Fibroblast of lung (primary cell): Measurements from ENCODE around the gene MAPT. TPM values are rescaled to one million over a fixed set of nuclear protein-coding genes. Genes with fewer than 3 reads are reported as not detected.

Experiments
- DNase-seq, 2 donors: peaks; one replicate each; pipeline versions ENCODE4 v3.0.0 to v3.0.0-alpha.2; 2010; ENCODE audit warnings: low read depth in 2 of 2
- H2AFZ ChIP-seq: 2 replicates; pipeline ENCODE4 v1.5.1; 2012; ENCODE audit warnings: low read length, control low read depth, inconsistent platforms
- H3K27ac ChIP-seq: 2 replicates; pipeline ENCODE4 v1.5.1; 2011; ENCODE audit warnings: low read length, control low read depth; ENCODE audit not compliant: insufficient read depth
- H3K27me3 ChIP-seq: 2 replicates; pipeline ENCODE4 v1.5.1; 2011; ENCODE audit warnings: mild to moderate bottlenecking, low read length; ENCODE audit not compliant: control insufficient read depth, insufficient read depth
- H3K36me3 ChIP-seq: 2 replicates; pipeline ENCODE4 v1.5.1; 2011; ENCODE audit warnings: low read length; ENCODE audit not compliant: control insufficient read depth, insufficient read depth
- H3K4me1 ChIP-seq: 2 replicates; pipeline ENCODE4 v1.5.1; 2011; ENCODE audit warnings: low read length; ENCODE audit not compliant: control insufficient read depth, insufficient read depth; ENCODE audit errors: extremely low read depth
- H3K4me2 ChIP-seq: 2 replicates; pipeline ENCODE4 v1.5.1; 2011; ENCODE audit warnings: low read length, control low read depth; ENCODE audit not compliant: insufficient read depth; ENCODE audit errors: extremely low read depth
- H3K4me3 ChIP-seq, 4 experiments: fragments of 200-600 bp in 1 of 4; sonication (generic) in 1 of 4; replicated peaks in 1 of 4; 2 replicates each; pipeline ENCODE4 v1.5.1; 2011 to 2016; ENCODE audit warnings: low read length in 4 of 4, low read depth in 3 of 4, mild to moderate bottlenecking in 3 of 4, control low read depth in 2 of 4, inconsistent platforms in 1 of 4, mixed read lengths in 1 of 4; ENCODE audit not compliant: insufficient read depth in 1 of 4; ENCODE audit errors: control extremely low read depth in 1 of 4
- H3K79me2 ChIP-seq: 2 replicates; pipeline ENCODE4 v1.5.1; 2012; ENCODE audit warnings: mild to moderate bottlenecking, low read length, inconsistent platforms; ENCODE audit not compliant: control insufficient read depth, insufficient read depth
- H3K9ac ChIP-seq: 2 replicates; pipeline ENCODE4 v1.5.1; 2011; ENCODE audit warnings: mild to moderate bottlenecking, low read length, control low read depth; ENCODE audit not compliant: insufficient read depth
- H3K9me3 ChIP-seq: 2 replicates; pipeline ENCODE4 v1.5.1; 2012; ENCODE audit warnings: low read depth, low read length; ENCODE audit not compliant: control insufficient read depth, insufficient read depth
- H4K20me1 ChIP-seq: 2 replicates; pipeline ENCODE4 v1.5.1; 2011; ENCODE audit warnings: low read length; ENCODE audit not compliant: control insufficient read depth, insufficient read depth; ENCODE audit errors: extremely low read depth
- CTCF ChIP-seq, 2 donors: IDR thresholded peaks in 1 of 2; conservative IDR thresholded peaks in 1 of 2; 1 replicate in 1 of 2; 2 replicates in 1 of 2; pipeline ENCODE4 v1.5.1; 2011 to 2012; ENCODE audit warnings: low read length in 2 of 2, control low read depth in 1 of 2, inconsistent platforms in 1 of 2, low read depth in 1 of 2, mild to moderate bottlenecking in 1 of 2
- EZH2 ChIP-seq: IDR thresholded peaks from 2 replicates; pipeline ENCODE4 v1.5.1; 2012; ENCODE audit warnings: low read length, control low read depth, mild to moderate bottlenecking; ENCODE audit errors: missing control alignments
- polyA plus RNA-seq, 2 donors: library from polyadenylated mRNA; depleted of rRNA in 1 of 2; stranded (reverse) in 1 of 2; unstranded in 1 of 2; fragments of >200 nt; gene quantifications; 2 replicates each; pipeline ENCODE4 v1.2.1, GENCODE V29; 2011 to 2012; ENCODE audit warnings: missing spikeins in 1 of 2
- total RNA-seq: library from RNA; depleted of rRNA; stranded (reverse); fragments of >200 nt; gene quantifications from 2 replicates; pipeline ENCODE4 v1.2.1, GENCODE V29; 2014

MAPT gene
- total and polyA plus RNA-seq, 2 donors (not counting 1 experiment from before 2014, with no cell fraction given) = 0.09 to 0.50 TPM

GRCh38 chr17:46035112-46035818 is 140.9 kb downstream of the MAPT start:
- H4K20me1 ChIP-seq = no peaks in the 10 kb centered on the region
- no peak overlapping the region for H2AFZ ChIP-seq
- no peaks in the 10 kb centered on the region for H3K9me3 ChIP-seq
- H3K9ac ChIP-seq = no peak overlapping the region
- no peaks in the 10 kb centered on the region for H3K4me1 ChIP-seq
- H3K79me2 ChIP-seq = no peaks in the 10 kb centered on the region
- no peak overlapping the region for H3K4me3 ChIP-seq
- DNase-seq = no peak
- H3K36me3 ChIP-seq = peaks cover 23% of the 10 kb centered on the region
- no peak overlapping the region for H3K27ac ChIP-seq
- H3K4me2 ChIP-seq = no peak overlapping the region
- no peaks in the 10 kb centered on the region for H3K27me3 ChIP-seq
- TF ChIP-seq CTCF (conservative IDR thresholded peaks at IDR 0.05 in 1 of 2, IDR thresholded peaks at IDR 0.05 in 1 of 2; ENCODE audit: low read depth in 1 of 2, low read length in 2 of 2) = no peak
- TF ChIP-seq EZH2 = no peak

- H3K79me2 ChIP-seq = no peaks in the 10 kb centered on the region
- H3K4me3 ChIP-seq = no peak overlapping the region
- peaks cover 16% of the 10 kb centered on the region for H3K36me3 ChIP-seq
- H3K9ac ChIP-seq = no peak overlapping the region
- TF ChIP-seq CTCF (conservative IDR thresholded peaks at IDR 0.05 in 1 of 2, IDR thresholded peaks at IDR 0.05 in 1 of 2; ENCODE audit: low read depth in 1 of 2, low read length in 2 of 2) (no peak), EZH2 (no peak)
- H3K9me3 ChIP-seq = no peaks in the 10 kb centered on the region
- no peaks in the 10 kb centered on the region for H3K27me3 ChIP-seq
- no peaks in the 10 kb centered on the region for H4K20me1 ChIP-seq
- no peaks in the 10 kb centered on the region for H3K4me1 ChIP-seq
- H2AFZ ChIP-seq = no peak overlapping the region
- DNase-seq = no peak
- no peak overlapping the region for H3K27ac ChIP-seq
- H3K4me2 ChIP-seq = no peak overlapping the region
These were observed 142.1 kb downstream of the MAPT start for GRCh38 chr17:46036491-46036890.

GRCh38 chr17:46037722-46038255 is 143.4 kb downstream of the MAPT start:
- no peak for TF ChIP-seq CTCF (conservative IDR thresholded peaks at IDR 0.05 in 1 of 2, IDR thresholded peaks at IDR 0.05 in 1 of 2; ENCODE audit: low read depth in 1 of 2, low read length in 2 of 2)
- no peak for TF ChIP-seq EZH2

More at GRCh38 chr17:46037722-46038255, 143.4 kb downstream of the MAPT start:
- H3K79me2 ChIP-seq = no peaks in the 10 kb centered on the region
- H3K4me1 ChIP-seq = no peaks in the 10 kb centered on the region
- no peaks in the 10 kb centered on the region for H3K27me3 ChIP-seq
- H3K27ac ChIP-seq = no peak overlapping the region
- H2AFZ ChIP-seq = no peak overlapping the region
- no peak overlapping the region for H3K4me2 ChIP-seq
- no peak overlapping the region for H3K4me3 ChIP-seq
- no peaks in the 10 kb centered on the region for H3K9me3 ChIP-seq
- H3K9ac ChIP-seq = no peak overlapping the region
- no peak for DNase-seq
- no peaks in the 10 kb centered on the region for H4K20me1 ChIP-seq
- peaks cover 15% of the 10 kb centered on the region for H3K36me3 ChIP-seq
